ENCODE results near the gene KIF26B.

The KIF26B gene

GRCh38 chr1:245200146-245200545 lies 45.4 kb downstream of the KIF26B start:
- no peak for DNase-seq (ENCODE audit: low read depth)
- TF ChIP-seq CTCF (IDR thresholded peaks at IDR 0.05; ENCODE audit: control insufficient read depth, insufficient read depth, low read depth, low read length, missing control alignments): no peak
- H3K4me3 ChIP-seq (ENCODE audit: control insufficient read depth, low read depth, low read length): no peak overlapping the region

GRCh38 chr1:245201201-245201600 lies 46.4 kb downstream of the KIF26B start:
- no peak overlapping the region for H3K4me3 ChIP-seq (ENCODE audit: control insufficient read depth, low read depth, low read length)
- no peak for DNase-seq (ENCODE audit: low read depth)
- no peak for TF ChIP-seq CTCF (IDR thresholded peaks at IDR 0.05; ENCODE audit: control insufficient read depth, insufficient read depth, low read depth, low read length, missing control alignments)

- TF ChIP-seq CTCF (IDR thresholded peaks at IDR 0.05; ENCODE audit: control insufficient read depth, insufficient read depth, low read depth, low read length, missing control alignments): no peak
- DNase-seq (ENCODE audit: low read depth): no peak
Observed at GRCh38 chr1:245201827-245202226, 47.0 kb downstream of the KIF26B start.

GRCh38 chr1:245205396-245205795 lies 50.6 kb downstream of the KIF26B start:
- no peak for DNase-seq (ENCODE audit: low read depth)
- no peak overlapping the region for H3K4me3 ChIP-seq (ENCODE audit: control insufficient read depth, low read depth, low read length)
- no peak for TF ChIP-seq CTCF (IDR thresholded peaks at IDR 0.05; ENCODE audit: control insufficient read depth, insufficient read depth, low read depth, low read length, missing control alignments)

More at GRCh38 chr1:245201827-245202226, 47.0 kb downstream of the KIF26B start:
- H3K4me3 ChIP-seq (ENCODE audit: control insufficient read depth, low read depth, low read length): no peak overlapping the region

GRCh38 chr1:245205864-245206263 lies 51.1 kb downstream of the KIF26B start:
- no peak overlapping the region for H3K4me3 ChIP-seq (ENCODE audit: control insufficient read depth, low read depth, low read length)
- no peak for TF ChIP-seq CTCF (IDR thresholded peaks at IDR 0.05; ENCODE audit: control insufficient read depth, insufficient read depth, low read depth, low read length, missing control alignments)
- no peak for DNase-seq (ENCODE audit: low read depth)

GRCh38 chr1:245207056-245207638 lies 52.4 kb downstream of the KIF26B start:
- no peak for TF ChIP-seq CTCF (IDR thresholded peaks at IDR 0.05; ENCODE audit: control insufficient read depth, insufficient read depth, low read depth, low read length, missing control alignments)
- no peak for DNase-seq (ENCODE audit: low read depth)
- no peak overlapping the region for H3K4me3 ChIP-seq (ENCODE audit: control insufficient read depth, low read depth, low read length)

GRCh38 chr1:245207801-245208200 lies 53.0 kb downstream of the KIF26B start:
- no peak for TF ChIP-seq CTCF (IDR thresholded peaks at IDR 0.05; ENCODE audit: control insufficient read depth, insufficient read depth, low read depth, low read length, missing control alignments)
- no peak overlapping the region for H3K4me3 ChIP-seq (ENCODE audit: control insufficient read depth, low read depth, low read length)
- no peak for DNase-seq (ENCODE audit: low read depth)

All from AG09309 (cell line).